GM18498 (cell line): Measurements from ENCODE around the gene IL34.
"Not testable (repeated sequence)": the region's sequence is repeated elsewhere in the genome, so short reads cannot be mapped to it uniquely, and the experiment has no call there.

Experiments
- ATAC-seq: cut with Tn5 transposase; IDR thresholded peaks from one replicate; pipeline ENCODE4 v1.9.1; 2021; ENCODE audit warnings: mild to moderate bottlenecking, moderate library complexity; ENCODE audit not compliant: unreplicated experiment

Gene IL34

GRCh38 chr16:70630960-70631745 lies 15.2 kb upstream of the IL34 start:
- no peak for ATAC-seq

GRCh38 chr16:70632273-70632672 lies 14.1 kb upstream of the IL34 start:
- ATAC-seq: no peak

GRCh38 chr16:70633617-70634016 lies 12.7 kb upstream of the IL34 start:
- not testable (repeated sequence) for ATAC-seq

- no peak for ATAC-seq
Observed at GRCh38 chr16:70634861-70635260, 11.5 kb upstream of the IL34 start.

- ATAC-seq: no peak
Observed at GRCh38 chr16:70635336-70636016, 10.9 kb upstream of the IL34 start.

- no peak for ATAC-seq
Observed at GRCh38 chr16:70638814-70639792, 7.3 kb upstream of the IL34 start.

- no peak for ATAC-seq
Observed at GRCh38 chr16:70642633-70643032, 3.7 kb upstream of the IL34 start.

- ATAC-seq: not testable (repeated sequence)
Observed at GRCh38 chr16:70643264-70643663, 3.1 kb upstream of the IL34 start.

GRCh38 chr16:70644763-70645597 lies 1.4 kb upstream of the IL34 start:
- ATAC-seq: no peak

- no peak for ATAC-seq
Observed at GRCh38 chr16:70647441-70648359, 1.3 kb downstream of the IL34 start.

GRCh38 chr16:70648606-70649005 lies 2.2 kb downstream of the IL34 start:
- no peak for ATAC-seq

GRCh38 chr16:70649300-70649699 lies 2.9 kb downstream of the IL34 start:
- ATAC-seq: no peak

GRCh38 chr16:70650216-70650615 lies 3.9 kb downstream of the IL34 start:
- no peak for ATAC-seq

GRCh38 chr16:70651524-70651923 lies 5.2 kb downstream of the IL34 start:
- ATAC-seq: no peak

GRCh38 chr16:70652322-70652721 lies 6.0 kb downstream of the IL34 start:
- no peak for ATAC-seq

GRCh38 chr16:70653406-70653805 lies 7.0 kb downstream of the IL34 start:
- ATAC-seq: peak; percentile 10

GRCh38 chr16:70653809-70654771 lies 7.7 kb downstream of the IL34 start:
- ATAC-seq: peak; percentile 65

GRCh38 chr16:70656065-70656711 lies 9.8 kb downstream of the IL34 start:
- ATAC-seq: no peak
